Cerebellar nuclear complex (tissue), 1 donor: Measurements from ENCODE around the gene ENTPD5.

ENCODE experiments used
- DNase-seq, 2 experiments: peaks; one replicate each; lab custom pipeline; 2025; lab: John Stamatoyannopoulos, UW

ENTPD5 gene

GRCh38 chr14:74018586-74019407, at the start of gene ENTPD5, which contains the start of gene BBOF1:
Gene ENTPD5, minus strand, starts transcription at chr14:74019288. Its CDS starts 31,186 bp downstream, at chr14:73988102.
Gene BBOF1, plus strand, starts transcription at chr14:74019349. Its CDS starts 130 bp downstream, at chr14:74019479.
- peak in 1 of 2 experiments; percentile 23 for DNase-seq

GRCh38 chr14:74065746-74066575, 46.9 kb upstream of the ENTPD5 start:
- no peak for DNase-seq

- DNase-seq = no peak
These were observed 45.8 kb upstream of the ENTPD5 start for GRCh38 chr14:74064883-74065282.

GRCh38 chr14:74064426-74064825, 45.3 kb upstream of the ENTPD5 start:
- no peak for DNase-seq

GRCh38 chr14:74062809-74063150, 43.7 kb upstream of the ENTPD5 start:
- no peak for DNase-seq

GRCh38 chr14:74049876-74050495, 30.9 kb upstream of the ENTPD5 start:
- no peak for DNase-seq

- DNase-seq = no peak
These were observed 29.2 kb upstream of the ENTPD5 start for GRCh38 chr14:74048281-74048680.

GRCh38 chr14:74045522-74045921, 26.4 kb upstream of the ENTPD5 start:
- DNase-seq = no peak

GRCh38 chr14:74042296-74042695, 23.2 kb upstream of the ENTPD5 start:
- DNase-seq = no peak

- DNase-seq = peak in 1 of 2 experiments; percentile 16
These were observed 19.2 kb upstream of the ENTPD5 start for GRCh38 chr14:74038020-74038859.

GRCh38 chr14:74035556-74035955, 16.5 kb upstream of the ENTPD5 start:
- no peak for DNase-seq

- no peak for DNase-seq
These were observed 15.5 kb upstream of the ENTPD5 start for GRCh38 chr14:74034572-74034971.

- no peak for DNase-seq
These were observed 10.0 kb upstream of the ENTPD5 start for GRCh38 chr14:74029136-74029535.

GRCh38 chr14:74022346-74022745, 3.3 kb upstream of the ENTPD5 start:
- DNase-seq = no peak

GRCh38 chr14:74019408-74020137, 485 bp upstream of the ENTPD5 start:
- DNase-seq = no peak

GRCh38 chr14:74018174-74018585, 908 bp downstream of the ENTPD5 start:
- DNase-seq = no peak

GRCh38 chr14:74015963-74016362, 3.1 kb downstream of the ENTPD5 start:
- no peak for DNase-seq

- DNase-seq = no peak
These were observed 3.9 kb downstream of the ENTPD5 start for GRCh38 chr14:74015176-74015575.

GRCh38 chr14:74014299-74014698, 4.8 kb downstream of the ENTPD5 start:
- DNase-seq = no peak

GRCh38 chr14:74008843-74009499, 10.1 kb downstream of the ENTPD5 start:
- no peak for DNase-seq
